Nephron (organoid): ENCODE results near the gene FAM234B.

Source experiments
- H3K27ac Mint-ChIP-seq, 3 experiments: 2 replicates each; pipeline ENCODE4 v1.8.0; 2020; ENCODE audit warnings: mixed read lengths in 3 of 3, mild to moderate bottlenecking in 2 of 3, moderate library complexity in 1 of 3
- H3K27me3 Mint-ChIP-seq: 2 replicates; pipeline ENCODE4 v1.8.0; 2021; ENCODE audit warnings: low read depth, mild to moderate bottlenecking, moderate library complexity, mixed read lengths
- H3K36me3 Mint-ChIP-seq: 2 replicates; pipeline ENCODE4 v1.8.0; 2020; ENCODE audit warnings: low read depth, mixed read lengths
- H3K4me1 Mint-ChIP-seq: 2 replicates; pipeline ENCODE4 v1.8.0; 2020; ENCODE audit warnings: mixed read lengths
- H3K4me3 Mint-ChIP-seq, 3 experiments: 2 replicates each; pipeline ENCODE4 v1.8.0; 2020; ENCODE audit warnings: mild to moderate bottlenecking in 3 of 3, mixed read lengths in 3 of 3, moderate library complexity in 2 of 3
- H3K9me3 Mint-ChIP-seq: 2 replicates; pipeline ENCODE4 v1.8.0; 2020; ENCODE audit warnings: mixed read lengths
- TF ChIP-seq, protein P1 (sequence below), 3 experiments: fragments of 200-600 bp; sonication (generic); IDR thresholded peaks; one replicate each; pipeline ENCODE4 v1.5.0; 2021; ENCODE audit warnings: antibody characterized with exemption in 3 of 3; ENCODE audit not compliant: unreplicated experiment in 3 of 3

The FAM234B gene

DNA sequence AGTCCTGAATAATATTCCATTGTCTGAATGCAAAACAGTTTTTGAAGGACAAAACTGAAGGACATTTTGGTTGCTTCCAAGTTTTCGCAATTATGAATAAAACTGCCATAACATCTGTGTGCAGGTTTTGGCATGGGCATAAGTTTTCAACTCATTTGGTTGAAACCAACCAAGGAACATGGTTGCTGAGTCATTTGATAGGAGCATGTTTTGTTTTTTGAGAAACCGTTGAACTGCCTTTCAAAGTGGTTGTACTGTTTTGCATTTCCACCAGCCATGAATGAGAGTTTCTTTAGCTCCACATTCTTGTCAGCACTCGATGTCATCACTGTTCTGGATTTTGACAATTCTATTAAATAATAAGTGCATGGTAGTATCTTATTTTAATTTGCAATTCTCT lies 82.3 kb downstream of the FAM234B start:
- Mint-ChIP-seq H3K9me3 (no peaks in the 10 kb centered on the region), H3K4me3 (no peak overlapping the region), H3K27ac (no peak overlapping the region), H3K4me1 (peaks cover 32% of the 10 kb centered on the region), H3K27me3 (no peaks in the 10 kb centered on the region), H3K36me3 (no peaks in the 10 kb centered on the region)
- TF ChIP-seq, protein P1, sequence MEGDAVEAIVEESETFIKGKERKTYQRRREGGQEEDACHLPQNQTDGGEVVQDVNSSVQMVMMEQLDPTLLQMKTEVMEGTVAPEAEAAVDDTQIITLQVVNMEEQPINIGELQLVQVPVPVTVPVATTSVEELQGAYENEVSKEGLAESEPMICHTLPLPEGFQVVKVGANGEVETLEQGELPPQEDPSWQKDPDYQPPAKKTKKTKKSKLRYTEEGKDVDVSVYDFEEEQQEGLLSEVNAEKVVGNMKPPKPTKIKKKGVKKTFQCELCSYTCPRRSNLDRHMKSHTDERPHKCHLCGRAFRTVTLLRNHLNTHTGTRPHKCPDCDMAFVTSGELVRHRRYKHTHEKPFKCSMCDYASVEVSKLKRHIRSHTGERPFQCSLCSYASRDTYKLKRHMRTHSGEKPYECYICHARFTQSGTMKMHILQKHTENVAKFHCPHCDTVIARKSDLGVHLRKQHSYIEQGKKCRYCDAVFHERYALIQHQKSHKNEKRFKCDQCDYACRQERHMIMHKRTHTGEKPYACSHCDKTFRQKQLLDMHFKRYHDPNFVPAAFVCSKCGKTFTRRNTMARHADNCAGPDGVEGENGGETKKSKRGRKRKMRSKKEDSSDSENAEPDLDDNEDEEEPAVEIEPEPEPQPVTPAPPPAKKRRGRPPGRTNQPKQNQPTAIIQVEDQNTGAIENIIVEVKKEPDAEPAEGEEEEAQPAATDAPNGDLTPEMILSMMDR (IDR thresholded peaks at IDR 0.05; ENCODE audit: unreplicated experiment in 3 of 3): no peak

- Mint-ChIP-seq H3K4me1 (peaks cover 37% of the 10 kb centered on the region), H3K27ac (peak overlapping the region in 2 of 3 experiments; percentile 17 to 59), H3K4me3 (no peak overlapping the region), H3K27me3 (no peaks in the 10 kb centered on the region), H3K9me3 (no peaks in the 10 kb centered on the region), H3K36me3 (no peaks in the 10 kb centered on the region)
- TF ChIP-seq, protein P1 (IDR thresholded peaks at IDR 0.05; ENCODE audit: unreplicated experiment in 3 of 3): no peak
These were observed 83.3 kb downstream of the FAM234B start for GRCh38 chr12:13127444-13127843.

- Mint-ChIP-seq H3K4me3 (no peak overlapping the region), H3K27ac (peak overlapping the region; percentile 53 to 87 (median 65)), H3K4me1 (peaks cover 37% of the 10 kb centered on the region), H3K27me3 (no peaks in the 10 kb centered on the region), H3K9me3 (no peaks in the 10 kb centered on the region), H3K36me3 (no peaks in the 10 kb centered on the region)
- TF ChIP-seq, protein P1 (IDR thresholded peaks at IDR 0.05; ENCODE audit: unreplicated experiment in 3 of 3): no peak
These were observed 84.2 kb downstream of the FAM234B start for GRCh38 chr12:13128291-13128965.

GRCh38 chr12:13130981-13131380 lies 86.8 kb downstream of the FAM234B start:
- peaks cover 4% of the 10 kb centered on the region for H3K27me3 Mint-ChIP-seq
- TF ChIP-seq, protein P1 (IDR thresholded peaks at IDR 0.05; ENCODE audit: unreplicated experiment in 3 of 3): no peak
- peak overlapping the region; percentile 43 to 65 (median 63) for H3K27ac Mint-ChIP-seq
- no peaks in the 10 kb centered on the region for H3K36me3 Mint-ChIP-seq
- peaks cover 52% of the 10 kb centered on the region for H3K4me1 Mint-ChIP-seq
- no peaks in the 10 kb centered on the region for H3K9me3 Mint-ChIP-seq
- H3K4me3 Mint-ChIP-seq: no peak overlapping the region
